HepG2 (cell line): ENCODE data around the gene CCS.

Experiments
- CTCF ChIP-seq: sonication (generic); formaldehyde crosslinking; IDR thresholded peaks from 2 replicates; pipeline ENCODE4 v1.5.0; 2020; ENCODE audit warnings: mild to moderate bottlenecking, missing genetic modification reagents, moderate library complexity
- SIN3B ChIP-seq: fragments of 150-350 bp; IDR thresholded peaks from 2 replicates; pipeline ENCODE4 v1.6.1; 2014; ENCODE audit warnings: low read length
- SMAD3 ChIP-seq: sonication (generic); formaldehyde crosslinking; IDR thresholded peaks from 2 replicates; pipeline ENCODE4 v1.4.0; 2020; ENCODE audit warnings: missing genetic modification reagents
- SRSF1 ChIP-seq: fragments of 200-400 bp; formaldehyde crosslinking; optimal IDR thresholded peaks from 2 replicates; pipeline ENCODE3; 2017; ENCODE audit warnings: mild to moderate bottlenecking, low read depth, low read length, moderate library complexity
- TARDBP ChIP-seq: sonication (generic); formaldehyde crosslinking; IDR thresholded peaks from 2 replicates; pipeline ENCODE4 v1.8.0; 2022; ENCODE audit warnings: mild to moderate bottlenecking, missing genetic modification reagents
- TCF7 ChIP-seq: sonication (generic); IDR thresholded peaks from 2 replicates; pipeline ENCODE4 v1.6.1; 2016; ENCODE audit warnings: antibody characterized with exemption, low read depth

- no peak for TF ChIP-seq SIN3B
- no peak for TF ChIP-seq SMAD3 (CRISPR knock-in tag)
- no peak for TF ChIP-seq TCF7
- TF ChIP-seq CTCF (CRISPR knock-in tag) = no peak
- no peak for TF ChIP-seq SRSF1
- no peak for TF ChIP-seq TARDBP (CRISPR knock-in tag)
Observed at GRCh38 chr11:66557733-66558326, 35.2 kb upstream of the CCS start.
